Measurements from ENCODE around the gene VWA1. TPM values are rescaled to one million over a fixed set of nuclear protein-coding genes. Genes with fewer than 3 reads are reported as not detected.

VWA1 gene
- total and polyA plus RNA-seq, 4 donors: 18.3 to 81.3 (median 32.2) TPM

DNA sequence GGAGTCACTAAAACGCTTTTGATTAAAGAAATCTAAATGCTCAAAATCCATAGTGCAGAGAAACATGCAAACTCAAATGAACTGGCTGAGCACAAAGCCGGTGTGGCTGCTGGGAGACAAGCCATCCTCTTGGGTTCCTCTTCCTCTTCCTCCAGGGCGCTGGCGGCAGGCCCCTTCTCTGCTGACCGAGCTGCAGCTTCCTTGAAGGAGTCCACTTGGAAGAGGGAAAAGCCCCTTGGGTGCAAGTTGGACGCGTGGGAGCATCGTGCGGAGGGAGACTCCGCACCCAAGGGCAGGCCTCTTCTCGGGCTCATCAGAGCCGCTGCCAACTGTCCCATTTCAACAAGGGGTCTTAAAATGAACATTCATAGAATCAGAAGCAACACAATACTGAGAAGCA lies 44.3 kb upstream of the VWA1 start:
- no peak overlapping the region for H3K27ac ChIP-seq (ENCODE audit: low read depth in 1 of 2, low read length in 2 of 2)
- WGBS: 90% methylated on average over 12 of the region's 12 CpGs

DNA sequence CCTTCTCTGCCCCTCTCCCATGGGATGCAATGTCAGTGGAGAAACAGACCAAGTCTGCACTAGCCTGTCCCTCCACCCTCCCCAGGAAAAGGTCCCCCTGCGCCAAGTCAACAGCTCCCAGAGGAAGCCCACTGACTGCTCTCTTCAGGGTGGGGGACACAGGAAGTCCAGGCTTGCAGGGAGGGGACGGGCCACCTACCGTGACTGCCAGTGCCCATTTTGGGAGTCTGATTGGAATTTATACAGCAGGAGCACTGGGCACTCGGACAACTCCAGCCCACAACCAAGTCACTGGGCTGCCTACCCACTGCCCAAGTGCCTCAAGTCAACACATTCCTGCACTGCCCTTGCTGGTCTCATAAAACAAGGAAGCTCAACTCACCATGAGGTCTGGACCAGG lies 42.5 kb upstream of the VWA1 start:
- H3K27ac ChIP-seq (ENCODE audit: low read depth in 1 of 2, low read length in 2 of 2): no peak overlapping the region
- peaks cover 2 to 12% (median 9%) of the 10 kb centered on the region in 4 donors for H3K4me1 ChIP-seq (ENCODE audit: control insufficient read depth in 4 of 4, insufficient read depth in 4 of 4, low read length in 3 of 4)
- no peak for DNase-seq (ENCODE audit: low spot score)
- TF ChIP-seq NR2F2 (IDR thresholded peaks at IDR 0.05) (no peak), FOXA2 (IDR thresholded peaks at IDR 0.05) (no peak), JUND (IDR thresholded peaks at IDR 0.05) (no peak), SP1 (IDR thresholded peaks at IDR 0.05) (no peak)
- TF ChIP-seq, protein P1, sequence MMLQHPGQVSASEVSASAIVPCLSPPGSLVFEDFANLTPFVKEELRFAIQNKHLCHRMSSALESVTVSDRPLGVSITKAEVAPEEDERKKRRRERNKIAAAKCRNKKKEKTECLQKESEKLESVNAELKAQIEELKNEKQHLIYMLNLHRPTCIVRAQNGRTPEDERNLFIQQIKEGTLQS (IDR thresholded peaks at IDR 0.05): no peak
- TF ChIP-seq, protein P2, sequence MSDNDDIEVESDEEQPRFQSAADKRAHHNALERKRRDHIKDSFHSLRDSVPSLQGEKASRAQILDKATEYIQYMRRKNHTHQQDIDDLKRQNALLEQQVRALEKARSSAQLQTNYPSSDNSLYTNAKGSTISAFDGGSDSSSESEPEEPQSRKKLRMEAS (IDR thresholded peaks at IDR 0.05): no peak
- TF ChIP-seq, protein P3, sequence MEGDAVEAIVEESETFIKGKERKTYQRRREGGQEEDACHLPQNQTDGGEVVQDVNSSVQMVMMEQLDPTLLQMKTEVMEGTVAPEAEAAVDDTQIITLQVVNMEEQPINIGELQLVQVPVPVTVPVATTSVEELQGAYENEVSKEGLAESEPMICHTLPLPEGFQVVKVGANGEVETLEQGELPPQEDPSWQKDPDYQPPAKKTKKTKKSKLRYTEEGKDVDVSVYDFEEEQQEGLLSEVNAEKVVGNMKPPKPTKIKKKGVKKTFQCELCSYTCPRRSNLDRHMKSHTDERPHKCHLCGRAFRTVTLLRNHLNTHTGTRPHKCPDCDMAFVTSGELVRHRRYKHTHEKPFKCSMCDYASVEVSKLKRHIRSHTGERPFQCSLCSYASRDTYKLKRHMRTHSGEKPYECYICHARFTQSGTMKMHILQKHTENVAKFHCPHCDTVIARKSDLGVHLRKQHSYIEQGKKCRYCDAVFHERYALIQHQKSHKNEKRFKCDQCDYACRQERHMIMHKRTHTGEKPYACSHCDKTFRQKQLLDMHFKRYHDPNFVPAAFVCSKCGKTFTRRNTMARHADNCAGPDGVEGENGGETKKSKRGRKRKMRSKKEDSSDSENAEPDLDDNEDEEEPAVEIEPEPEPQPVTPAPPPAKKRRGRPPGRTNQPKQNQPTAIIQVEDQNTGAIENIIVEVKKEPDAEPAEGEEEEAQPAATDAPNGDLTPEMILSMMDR (IDR thresholded peaks at IDR 0.05; ENCODE audit: low read depth, low read length, missing input control): no peak
- TF ChIP-seq, protein P4, sequence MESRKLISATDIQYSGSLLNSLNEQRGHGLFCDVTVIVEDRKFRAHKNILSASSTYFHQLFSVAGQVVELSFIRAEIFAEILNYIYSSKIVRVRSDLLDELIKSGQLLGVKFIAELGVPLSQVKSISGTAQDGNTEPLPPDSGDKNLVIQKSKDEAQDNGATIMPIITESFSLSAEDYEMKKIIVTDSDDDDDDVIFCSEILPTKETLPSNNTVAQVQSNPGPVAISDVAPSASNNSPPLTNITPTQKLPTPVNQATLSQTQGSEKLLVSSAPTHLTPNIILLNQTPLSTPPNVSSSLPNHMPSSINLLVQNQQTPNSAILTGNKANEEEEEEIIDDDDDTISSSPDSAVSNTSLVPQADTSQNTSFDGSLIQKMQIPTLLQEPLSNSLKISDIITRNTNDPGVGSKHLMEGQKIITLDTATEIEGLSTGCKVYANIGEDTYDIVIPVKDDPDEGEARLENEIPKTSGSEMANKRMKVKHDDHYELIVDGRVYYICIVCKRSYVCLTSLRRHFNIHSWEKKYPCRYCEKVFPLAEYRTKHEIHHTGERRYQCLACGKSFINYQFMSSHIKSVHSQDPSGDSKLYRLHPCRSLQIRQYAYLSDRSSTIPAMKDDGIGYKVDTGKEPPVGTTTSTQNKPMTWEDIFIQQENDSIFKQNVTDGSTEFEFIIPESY (IDR thresholded peaks at IDR 0.05): no peak

More for the DNA sequence above, 44.3 kb upstream of the VWA1 start:
- Histone ChIP-seq H3K4me1 (ENCODE audit: control insufficient read depth in 4 of 4, insufficient read depth in 4 of 4, low read length in 3 of 4) (no peaks in the 10 kb centered on the region), H3K36me3 (ENCODE audit: control insufficient read depth in 4 of 4, insufficient read depth in 3 of 4, low read depth in 1 of 4, low read length in 3 of 4) (peaks cover 46 to 89% (median 72%) of the 10 kb centered on the region in 4 donors), H3K27me3 (ENCODE audit: control insufficient read depth in 4 of 4, insufficient read depth in 4 of 4, low read length in 3 of 4) (no peaks in the 10 kb centered on the region), H3K4me3 (ENCODE audit: low read depth in 1 of 3, low read length in 3 of 3) (no peak overlapping the region), H3K9me3 (ENCODE audit: control insufficient read depth in 4 of 4, low read length in 3 of 4) (no peaks in the 10 kb centered on the region), H3K9ac (ENCODE audit: low read depth in 1 of 2, low read length in 2 of 2) (no peak overlapping the region)
- TF ChIP-seq, protein P2 (IDR thresholded peaks at IDR 0.05): no peak
- no peak for TF ChIP-seq SP1 (IDR thresholded peaks at IDR 0.05)
- TF ChIP-seq RXRA (IDR thresholded peaks at IDR 0.05): no peak
- TF ChIP-seq, protein P4 (IDR thresholded peaks at IDR 0.05): no peak
- TF ChIP-seq TAF1 (conservative IDR thresholded peaks at IDR 0.05): no peak
- TF ChIP-seq, protein P5, sequence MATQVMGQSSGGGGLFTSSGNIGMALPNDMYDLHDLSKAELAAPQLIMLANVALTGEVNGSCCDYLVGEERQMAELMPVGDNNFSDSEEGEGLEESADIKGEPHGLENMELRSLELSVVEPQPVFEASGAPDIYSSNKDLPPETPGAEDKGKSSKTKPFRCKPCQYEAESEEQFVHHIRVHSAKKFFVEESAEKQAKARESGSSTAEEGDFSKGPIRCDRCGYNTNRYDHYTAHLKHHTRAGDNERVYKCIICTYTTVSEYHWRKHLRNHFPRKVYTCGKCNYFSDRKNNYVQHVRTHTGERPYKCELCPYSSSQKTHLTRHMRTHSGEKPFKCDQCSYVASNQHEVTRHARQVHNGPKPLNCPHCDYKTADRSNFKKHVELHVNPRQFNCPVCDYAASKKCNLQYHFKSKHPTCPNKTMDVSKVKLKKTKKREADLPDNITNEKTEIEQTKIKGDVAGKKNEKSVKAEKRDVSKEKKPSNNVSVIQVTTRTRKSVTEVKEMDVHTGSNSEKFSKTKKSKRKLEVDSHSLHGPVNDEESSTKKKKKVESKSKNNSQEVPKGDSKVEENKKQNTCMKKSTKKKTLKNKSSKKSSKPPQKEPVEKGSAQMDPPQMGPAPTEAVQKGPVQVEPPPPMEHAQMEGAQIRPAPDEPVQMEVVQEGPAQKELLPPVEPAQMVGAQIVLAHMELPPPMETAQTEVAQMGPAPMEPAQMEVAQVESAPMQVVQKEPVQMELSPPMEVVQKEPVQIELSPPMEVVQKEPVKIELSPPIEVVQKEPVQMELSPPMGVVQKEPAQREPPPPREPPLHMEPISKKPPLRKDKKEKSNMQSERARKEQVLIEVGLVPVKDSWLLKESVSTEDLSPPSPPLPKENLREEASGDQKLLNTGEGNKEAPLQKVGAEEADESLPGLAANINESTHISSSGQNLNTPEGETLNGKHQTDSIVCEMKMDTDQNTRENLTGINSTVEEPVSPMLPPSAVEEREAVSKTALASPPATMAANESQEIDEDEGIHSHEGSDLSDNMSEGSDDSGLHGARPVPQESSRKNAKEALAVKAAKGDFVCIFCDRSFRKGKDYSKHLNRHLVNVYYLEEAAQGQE (IDR thresholded peaks at IDR 0.05): no peak
- TF ChIP-seq HNF4G (IDR thresholded peaks at IDR 0.05): no peak
- no peak for TF ChIP-seq YY1 (IDR thresholded peaks at IDR 0.05)
- no peak for TF ChIP-seq EGR1 (IDR thresholded peaks at IDR 0.05; ENCODE audit: low read depth in 2 of 2)
- no peak for TF ChIP-seq GABPA (IDR thresholded peaks at IDR 0.05 in 1 of 2, conservative IDR thresholded peaks at IDR 0.05 in 1 of 2)
- no peak for TF ChIP-seq RAD21 (IDR thresholded peaks at IDR 0.05)
- TF ChIP-seq, protein P1 (IDR thresholded peaks at IDR 0.05): no peak
- no peak for TF ChIP-seq NR2F2 (IDR thresholded peaks at IDR 0.05)
- TF ChIP-seq, protein P3 (IDR thresholded peaks at IDR 0.05; ENCODE audit: low read depth, low read length, missing input control): no peak
- DNase-seq (ENCODE audit: low spot score): no peak

More for the DNA sequence above, 42.5 kb upstream of the VWA1 start:
- no peaks in the 10 kb centered on the region for H3K27me3 ChIP-seq (ENCODE audit: control insufficient read depth in 4 of 4, insufficient read depth in 4 of 4, low read length in 3 of 4)
- no peak overlapping the region for H3K4me3 ChIP-seq (ENCODE audit: low read depth in 1 of 3, low read length in 3 of 3)
- H3K9me3 ChIP-seq (ENCODE audit: control insufficient read depth in 4 of 4, low read length in 3 of 4): no peaks in the 10 kb centered on the region
- peaks cover 35 to 81% (median 64%) of the 10 kb centered on the region in 4 donors for H3K36me3 ChIP-seq (ENCODE audit: control insufficient read depth in 4 of 4, insufficient read depth in 3 of 4, low read depth in 1 of 4, low read length in 3 of 4)
- WGBS: 92% methylated on average over 4 of the region's 4 CpGs
- no peak overlapping the region for H3K9ac ChIP-seq (ENCODE audit: low read depth in 1 of 2, low read length in 2 of 2)

All from liver (tissue), 9 donors.